Thoracic aorta (tissue), 2 donors: ENCODE results near the gene HEATR3. TPM values are rescaled to one million over a fixed set of nuclear protein-coding genes. Genes with fewer than 3 reads are reported as not detected.

Source experiments
- ATAC-seq: fragments of 150-250 bp; one replicate; pipeline ENCODE4 v1.8.0; 2017; ENCODE audit warnings: low read depth; ENCODE audit not compliant: insufficient number of reproducible peaks, low FRiP score
- DNase-seq: peaks from one replicate; pipeline ENCODE4 v3.0.0-alpha.2; 2020; ENCODE audit warnings: low spot score
- H3K27ac ChIP-seq, 2 donors: fragments of 200-600 bp; sonication (generic); 1 replicate in 1 of 2; 2 replicates in 1 of 2; pipeline ENCODE4 v1.5.1; 2016; ENCODE audit warnings: mild to moderate bottlenecking in 2 of 2, moderate library complexity in 2 of 2
- H3K27me3 ChIP-seq: fragments of 200-600 bp; sonication (generic); replicated peaks from 2 replicates; pipeline ENCODE4 v1.6.0; 2016; ENCODE audit warnings: mild to moderate bottlenecking; ENCODE audit not compliant: insufficient read depth
- H3K36me3 ChIP-seq: fragments of 200-600 bp; sonication (generic); one replicate; pipeline ENCODE4 v1.5.1; 2016
- H3K4me1 ChIP-seq, 2 donors: fragments of 200-600 bp; sonication (generic); 1 replicate in 1 of 2; 2 replicates in 1 of 2; pipeline versions ENCODE4 v1.5.1 to v1.6.0; 2016; ENCODE audit warnings: low read depth in 2 of 2, mild to moderate bottlenecking in 1 of 2; ENCODE audit not compliant: control insufficient read depth in 1 of 2
- H3K4me3 ChIP-seq: fragments of 200-600 bp; sonication (generic); 2 replicates; pipeline ENCODE4 v1.5.1; 2016; ENCODE audit warnings: mild to moderate bottlenecking
- H3K9me3 ChIP-seq: fragments of 200-600 bp; sonication (generic); 2 replicates; pipeline ENCODE4 v1.5.1; 2016
- CTCF ChIP-seq: fragments of 200-600 bp; sonication (generic); IDR thresholded peaks from one replicate; pipeline ENCODE4 v1.5.1; 2019; ENCODE audit warnings: antibody characterized with exemption
- total RNA-seq, 2 donors: library from RNA; depleted of rRNA; stranded (reverse); fragments of >200 nt; gene quantifications; one replicate each; pipeline versions ENCODE4 v1.1.0 to v1.2.3, GENCODE V29; 2016

HEATR3 gene
- total RNA-seq, 2 donors from 2014 or later, result 23.4 to 30.8 TPM

- no peak for ATAC-seq
Measured at GRCh38 chr16:50099957-50100648, 34.3 kb downstream of the HEATR3 start.

GRCh38 chr16:50102051-50102746 lies 36.4 kb downstream of the HEATR3 start:
- no peak for TF ChIP-seq CTCF
- Histone ChIP-seq H3K4me3 (no peak overlapping the region), H3K36me3 (peaks cover 26% of the 10 kb centered on the region), H3K9me3 (no peaks in the 10 kb centered on the region), H3K27me3 (no peaks in the 10 kb centered on the region), H3K27ac (no peak overlapping the region), H3K4me1 (no peaks in the 10 kb centered on the region)
- DNase-seq (no peak), ATAC-seq (no peak)

More at GRCh38 chr16:50099957-50100648, 34.3 kb downstream of the HEATR3 start:
- H3K27ac ChIP-seq, result no peak overlapping the region
- H3K4me3 ChIP-seq, result no peak overlapping the region
- no peaks in the 10 kb centered on the region for H3K27me3 ChIP-seq
- TF ChIP-seq CTCF, result no peak
- no peak for DNase-seq
- H3K36me3 ChIP-seq, result peaks cover 19% of the 10 kb centered on the region
- no peaks in the 10 kb centered on the region for H3K4me1 ChIP-seq
- no peaks in the 10 kb centered on the region for H3K9me3 ChIP-seq

GRCh38 chr16:50103764-50104163 lies 38.0 kb downstream of the HEATR3 start:
- H3K4me3 ChIP-seq, result no peak overlapping the region
- no peaks in the 10 kb centered on the region for H3K9me3 ChIP-seq
- H3K4me1 ChIP-seq, result no peaks in the 10 kb centered on the region
- H3K27me3 ChIP-seq, result no peaks in the 10 kb centered on the region
- peaks cover 26% of the 10 kb centered on the region for H3K36me3 ChIP-seq
- no peak for DNase-seq
- TF ChIP-seq CTCF, result no peak
- no peak overlapping the region for H3K27ac ChIP-seq
- no peak for ATAC-seq

GRCh38 chr16:50114357-50115129 lies 48.8 kb downstream of the HEATR3 start:
- no peak for DNase-seq
- H3K27me3 ChIP-seq, result no peaks in the 10 kb centered on the region
- ATAC-seq, result no peak

More at GRCh38 chr16:50114357-50115129, 48.8 kb downstream of the HEATR3 start:
- no peaks in the 10 kb centered on the region for H3K4me1 ChIP-seq
- no peak overlapping the region for H3K4me3 ChIP-seq
- no peaks in the 10 kb centered on the region for H3K9me3 ChIP-seq
- no peak overlapping the region for H3K27ac ChIP-seq
- H3K36me3 ChIP-seq, result no peaks in the 10 kb centered on the region
- TF ChIP-seq CTCF, result no peak
